Heart left ventricle (tissue), 13 donors: Measurements from ENCODE around the gene HSD3B7.

ENCODE experiments used
- POLR2A ChIP-seq, 2 donors: fragments of 450-650 bp; IDR thresholded peaks; one replicate each; pipeline ENCODE4 v1.6.1; 2017; ENCODE audit warnings: antibody characterized with exemption in 2 of 2, mild to moderate bottlenecking in 2 of 2, moderate library complexity in 2 of 2
- TF ChIP-seq, protein P1 (sequence below), 12 donors: fragments of 200-600 bp; sonication (generic) in 4 of 12; IDR thresholded peaks; one replicate each; pipeline versions ENCODE4 v1.5.0 to v1.8.0; 2018 to 2022; ENCODE audit warnings: antibody characterized with exemption in 12 of 12, mild to moderate bottlenecking in 5 of 12
- donor health status: ischemic (EF 13 %, LVEDD 7.1; RV severe dilation, severe dysfunction).
- donor health status: DM: no; HTN: yes; CAD: no.
- donor health status: DM: no; HTN: no; CAD: no.
- donor health status: ischemic (EF 25% LVEDD 6.9; RV normal size, moderate dysfunction).
- donor health status: ischemic (EF 25% LVEDD 5.7; RV mildly dilated, moderate dysfunction).
- donor health status: ischemic (EF 35%, LVEDD 5.7; RV mildly dilated, moderate dysfunction).
- donor health status: nonischemic (EF 11% LVEDD 7.7; RV severe dilation, severe dysfunction).
- donor health status: DM: yes; HTN: yes; CAD: no.
- donor health status: PGD.
- donor health status: ischemic (EF 29% LVEDD 5.4; RV normal size, mild dysfunction).
- donor health status: nonischemic (EF 23%, LVEDD 6.1; RV moderate dilation, normal function).

DNA sequence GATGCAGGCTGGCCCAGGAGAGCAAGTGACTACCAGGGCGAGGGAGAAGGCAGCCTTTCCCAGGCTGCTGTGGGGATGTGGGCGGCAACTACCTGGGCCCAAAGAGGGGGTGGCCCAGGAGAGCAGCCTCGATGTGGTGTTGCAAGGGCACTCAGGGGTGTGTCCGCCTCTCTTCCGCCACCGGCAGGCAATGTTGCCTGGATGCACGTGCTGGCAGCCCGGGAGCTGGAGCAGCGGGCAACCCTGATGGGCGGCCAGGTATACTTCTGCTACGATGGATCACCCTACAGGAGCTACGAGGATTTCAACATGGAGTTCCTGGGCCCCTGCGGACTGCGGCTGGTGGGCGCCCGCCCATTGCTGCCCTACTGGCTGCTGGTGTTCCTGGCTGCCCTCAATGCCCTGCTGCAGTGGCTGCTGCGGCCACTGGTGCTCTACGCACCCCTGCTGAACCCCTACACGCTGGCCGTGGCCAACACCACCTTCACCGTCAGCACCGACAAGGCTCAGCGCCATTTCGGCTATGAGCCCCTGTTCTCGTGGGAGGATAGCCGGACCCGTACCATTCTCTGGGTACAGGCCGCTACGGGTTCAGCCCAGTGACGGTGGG, 2.7 kb downstream of the HSD3B7 start:
- TF ChIP-seq, protein P1, sequence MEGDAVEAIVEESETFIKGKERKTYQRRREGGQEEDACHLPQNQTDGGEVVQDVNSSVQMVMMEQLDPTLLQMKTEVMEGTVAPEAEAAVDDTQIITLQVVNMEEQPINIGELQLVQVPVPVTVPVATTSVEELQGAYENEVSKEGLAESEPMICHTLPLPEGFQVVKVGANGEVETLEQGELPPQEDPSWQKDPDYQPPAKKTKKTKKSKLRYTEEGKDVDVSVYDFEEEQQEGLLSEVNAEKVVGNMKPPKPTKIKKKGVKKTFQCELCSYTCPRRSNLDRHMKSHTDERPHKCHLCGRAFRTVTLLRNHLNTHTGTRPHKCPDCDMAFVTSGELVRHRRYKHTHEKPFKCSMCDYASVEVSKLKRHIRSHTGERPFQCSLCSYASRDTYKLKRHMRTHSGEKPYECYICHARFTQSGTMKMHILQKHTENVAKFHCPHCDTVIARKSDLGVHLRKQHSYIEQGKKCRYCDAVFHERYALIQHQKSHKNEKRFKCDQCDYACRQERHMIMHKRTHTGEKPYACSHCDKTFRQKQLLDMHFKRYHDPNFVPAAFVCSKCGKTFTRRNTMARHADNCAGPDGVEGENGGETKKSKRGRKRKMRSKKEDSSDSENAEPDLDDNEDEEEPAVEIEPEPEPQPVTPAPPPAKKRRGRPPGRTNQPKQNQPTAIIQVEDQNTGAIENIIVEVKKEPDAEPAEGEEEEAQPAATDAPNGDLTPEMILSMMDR (IDR thresholded peaks at IDR 0.05) = no peak
- TF ChIP-seq POLR2A (IDR thresholded peaks at IDR 0.05) = no peak
